ENCODE measurements around the gene DST. TPM values are rescaled to one million over a fixed set of nuclear protein-coding genes. Genes with fewer than 3 reads are reported as not detected.

The DST gene
- total and polyA plus RNA-seq, 2 experiments from 2014 or later, result 103 to 369 TPM

GRCh38 chr6:56541030-56541600, 101.6 kb downstream of the DST start:
- peak overlapping the region; percentile 79 for H3K4me2 ChIP-seq

GRCh38 chr6:56540232-56541029, 102.3 kb downstream of the DST start:
- H3K36me3 ChIP-seq (replicated peaks; ENCODE audit: insufficient read depth, low read depth), result no peaks in the 10 kb centered on the region
- H3K9me2 ChIP-seq (replicated peaks; ENCODE audit: insufficient read depth), result no peaks in the 10 kb centered on the region
- peaks cover 28% of the 10 kb centered on the region for H3K4me1 ChIP-seq (ENCODE audit: insufficient read depth)
- H3K27me3 ChIP-seq, result no peaks in the 10 kb centered on the region
- WGBS (ENCODE audit: low lambda C conversion rate, missing lambda C conversion rate), result 64% methylated on average over 9 of the region's 9 CpGs
- H3K79me2 ChIP-seq, result peaks cover 85% of the 10 kb centered on the region
- H4K20me1 ChIP-seq (ENCODE audit: insufficient read depth, poor library complexity, severe bottlenecking), result peaks cover 11% of the 10 kb centered on the region
- H3K4me3 ChIP-seq, result peak overlapping the region; percentile 57
- no peak for DNase-seq (ENCODE audit: low spot score)
- H3K9me3 ChIP-seq (ENCODE audit: low read depth), result no peaks in the 10 kb centered on the region
- TF ChIP-seq CTCF (IDR thresholded peaks at IDR 0.05; ENCODE audit: poor library complexity), result no peak
- no peak for TF ChIP-seq EZH2phosphoT487 (IDR thresholded peaks at IDR 0.05; ENCODE audit: low read depth, severe bottlenecking, unreplicated experiment)
- no peak for TF ChIP-seq EZH2 (IDR thresholded peaks at IDR 0.05; ENCODE audit: borderline replicate concordance)
- H3K4me2 ChIP-seq, result peak overlapping the region; percentile 79
- H2AFZ ChIP-seq, result no peak overlapping the region
- peak overlapping the region; percentile 98 for H3K27ac ChIP-seq

More at GRCh38 chr6:56541030-56541600, 101.6 kb downstream of the DST start:
- Histone ChIP-seq H2AFZ (no peak overlapping the region), H3K4me3 (peak overlapping the region; percentile 57), H3K9me3 (ENCODE audit: low read depth) (no peaks in the 10 kb centered on the region), H4K20me1 (ENCODE audit: insufficient read depth, poor library complexity, severe bottlenecking) (peaks cover 11% of the 10 kb centered on the region), H3K27me3 (no peaks in the 10 kb centered on the region), H3K27ac (peak overlapping the region; percentile 98), H3K9me2 (replicated peaks; ENCODE audit: insufficient read depth) (no peaks in the 10 kb centered on the region), H3K4me1 (ENCODE audit: insufficient read depth) (peaks cover 28% of the 10 kb centered on the region), H3K79me2 (peaks cover 85% of the 10 kb centered on the region), H3K36me3 (replicated peaks; ENCODE audit: insufficient read depth, low read depth) (no peaks in the 10 kb centered on the region)
- 23% methylated on average over 11 of the region's 11 CpGs for WGBS (ENCODE audit: low lambda C conversion rate, missing lambda C conversion rate)
- no peak for TF ChIP-seq CTCF (IDR thresholded peaks at IDR 0.05; ENCODE audit: poor library complexity)
- TF ChIP-seq EZH2phosphoT487 (IDR thresholded peaks at IDR 0.05; ENCODE audit: low read depth, severe bottlenecking, unreplicated experiment), result no peak
- no peak for TF ChIP-seq EZH2 (IDR thresholded peaks at IDR 0.05; ENCODE audit: borderline replicate concordance)
- peak; percentile 14 for DNase-seq (ENCODE audit: low spot score)

- Histone ChIP-seq H3K4me2 (peak overlapping the region; percentile 79), H2AFZ (no peak overlapping the region), H3K27ac (peak overlapping the region; percentile 98), H3K9me2 (replicated peaks; ENCODE audit: insufficient read depth) (no peaks in the 10 kb centered on the region), H3K4me1 (ENCODE audit: insufficient read depth) (peaks cover 28% of the 10 kb centered on the region), H3K36me3 (replicated peaks; ENCODE audit: insufficient read depth, low read depth) (no peaks in the 10 kb centered on the region), H4K20me1 (ENCODE audit: insufficient read depth, poor library complexity, severe bottlenecking) (peaks cover 11% of the 10 kb centered on the region), H3K4me3 (peak overlapping the region; percentile 57), H3K27me3 (no peaks in the 10 kb centered on the region), H3K79me2 (peaks cover 85% of the 10 kb centered on the region), H3K9me3 (ENCODE audit: low read depth) (no peaks in the 10 kb centered on the region)
- TF ChIP-seq CTCF (IDR thresholded peaks at IDR 0.05; ENCODE audit: poor library complexity) (no peak), EZH2 (IDR thresholded peaks at IDR 0.05; ENCODE audit: borderline replicate concordance) (no peak), EZH2phosphoT487 (IDR thresholded peaks at IDR 0.05; ENCODE audit: low read depth, severe bottlenecking, unreplicated experiment) (no peak)
- DNase-seq (ENCODE audit: low spot score), result no peak
Measured at GRCh38 chr6:56539527-56540105, 103.1 kb downstream of the DST start.

Measured in hepatocyte (in vitro differentiated cells).